HUES48 (cell line): ENCODE data around the gene PIEZO2.
"Not testable (repeated sequence)": the region's sequence is repeated elsewhere in the genome, so short reads cannot be mapped to it uniquely, and the experiment has no call there.

Experiments
- H3K27ac ChIP-seq: one replicate; pipeline ENCODE4 v1.7.0; 2013; ENCODE audit warnings: low read depth, low read length, inconsistent platforms
- H3K27me3 ChIP-seq: 2 replicates; pipeline ENCODE4 v1.6.1; 2013; ENCODE audit warnings: mild to moderate bottlenecking, low read length; ENCODE audit not compliant: control insufficient read depth, insufficient read depth
- H3K36me3 ChIP-seq: 2 replicates; pipeline ENCODE4 v1.6.1; 2013; ENCODE audit warnings: low read length; ENCODE audit not compliant: control insufficient read depth, insufficient read depth
- H3K4me1 ChIP-seq: 2 replicates; pipeline ENCODE4 v1.6.1; 2013; ENCODE audit warnings: mild to moderate bottlenecking, low read length; ENCODE audit not compliant: control insufficient read depth, insufficient read depth
- H3K4me3 ChIP-seq: 2 replicates; pipeline ENCODE4 v1.5.1; 2013; ENCODE audit warnings: mild to moderate bottlenecking, low read depth, low read length
- H3K9ac ChIP-seq: 2 replicates; pipeline ENCODE4 v1.6.1; 2013; ENCODE audit warnings: mild to moderate bottlenecking, low read depth, low read length, moderate library complexity
- H3K9me3 ChIP-seq: 2 replicates; pipeline ENCODE4 v1.6.1; 2013; ENCODE audit warnings: low read length; ENCODE audit not compliant: control insufficient read depth, insufficient read depth

The PIEZO2 gene

DNA sequence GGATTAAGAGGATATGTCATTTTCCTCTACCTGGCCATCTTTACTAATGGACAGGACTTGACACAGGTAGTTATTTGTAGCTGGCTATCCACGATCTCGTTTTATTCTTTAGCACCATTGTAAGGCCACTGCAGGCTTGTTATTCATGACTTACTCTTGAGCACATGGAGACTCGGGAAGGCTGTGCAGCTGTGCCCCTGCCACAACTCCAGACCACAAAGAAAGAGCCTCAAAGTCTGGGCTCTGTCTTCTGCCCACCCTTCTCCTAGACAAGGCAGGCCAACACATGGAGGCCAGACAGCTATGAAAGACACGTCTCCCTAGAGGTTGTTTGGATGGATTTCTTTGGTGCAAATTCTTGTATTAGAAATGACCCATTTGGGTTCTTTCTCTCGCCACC lies 489.8 kb downstream of the PIEZO2 start:
- Histone ChIP-seq H3K36me3 (no peaks in the 10 kb centered on the region), H3K27me3 (no peaks in the 10 kb centered on the region), H3K9ac (no peak overlapping the region), H3K9me3 (no peaks in the 10 kb centered on the region), H3K4me3 (no peak overlapping the region), H3K27ac (no peak overlapping the region), H3K4me1 (peaks cover 6% of the 10 kb centered on the region; the same call in 1 of the 2 replicates)

GRCh38 chr18:10659000-10659399 lies 490.4 kb downstream of the PIEZO2 start:
- Histone ChIP-seq H3K27ac (no peak overlapping the region), H3K27me3 (no peaks in the 10 kb centered on the region), H3K4me3 (no peak overlapping the region), H3K9me3 (no peaks in the 10 kb centered on the region), H3K4me1 (peaks cover 6% of the 10 kb centered on the region; the same call in 1 of the 2 replicates), H3K36me3 (no peaks in the 10 kb centered on the region), H3K9ac (no peak overlapping the region)

GRCh38 chr18:10644003-10644402 lies 505.4 kb downstream of the PIEZO2 start:
- not testable (repeated sequence) for H3K4me3 ChIP-seq, H3K27me3 ChIP-seq, H3K27ac ChIP-seq, H3K9me3 ChIP-seq, H3K4me1 ChIP-seq, H3K9ac ChIP-seq, H3K36me3 ChIP-seq

GRCh38 chr18:10642915-10643524 lies 506.3 kb downstream of the PIEZO2 start:
- H3K4me3 ChIP-seq, H3K27me3 ChIP-seq, H3K9me3 ChIP-seq, H3K4me1 ChIP-seq, H3K9ac ChIP-seq, H3K27ac ChIP-seq, H3K36me3 ChIP-seq: not testable (repeated sequence)

- H3K4me3 ChIP-seq, H3K36me3 ChIP-seq, H3K9ac ChIP-seq, H3K27me3 ChIP-seq, H3K4me1 ChIP-seq, H3K27ac ChIP-seq, H3K9me3 ChIP-seq: not testable (repeated sequence)
Observed at GRCh38 chr18:10638539-10638885, 510.9 kb downstream of the PIEZO2 start.

DNA sequence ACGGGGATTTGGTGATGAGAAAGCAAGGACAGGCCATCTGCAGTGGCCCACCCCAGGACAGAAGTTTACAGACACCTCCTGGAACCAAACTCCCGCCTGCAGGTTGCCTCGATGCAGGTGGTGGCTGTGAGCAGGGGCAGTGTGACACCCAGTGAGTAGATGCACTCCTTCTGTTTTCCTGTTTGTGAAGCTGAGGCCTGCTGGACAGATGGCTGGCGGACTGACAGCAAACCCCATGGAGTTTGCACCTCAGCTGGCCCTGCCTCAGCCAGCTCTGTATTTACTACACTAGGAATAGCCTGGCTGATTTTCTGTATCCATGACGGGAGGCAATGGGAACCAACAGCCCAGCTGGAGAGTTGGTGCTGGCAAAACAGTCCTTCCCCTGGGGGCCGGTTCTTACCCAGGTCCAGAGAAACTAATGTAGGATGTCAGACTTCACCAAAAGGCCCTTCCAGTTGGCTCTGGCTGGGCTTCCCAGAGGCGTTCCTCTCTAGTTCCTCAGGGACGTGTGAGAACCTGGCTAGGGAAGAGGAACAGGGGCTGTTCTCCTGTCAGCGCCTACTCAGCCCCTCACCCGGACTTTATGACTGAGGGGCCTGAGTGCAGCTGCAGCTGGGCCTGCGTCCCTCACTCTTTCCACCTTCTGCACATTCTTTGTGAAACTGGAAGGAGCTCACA lies 511.4 kb downstream of the PIEZO2 start:
- not testable (repeated sequence) for H3K27ac ChIP-seq, H3K9me3 ChIP-seq, H3K4me3 ChIP-seq, H3K27me3 ChIP-seq, H3K36me3 ChIP-seq, H3K9ac ChIP-seq, H3K4me1 ChIP-seq

DNA sequence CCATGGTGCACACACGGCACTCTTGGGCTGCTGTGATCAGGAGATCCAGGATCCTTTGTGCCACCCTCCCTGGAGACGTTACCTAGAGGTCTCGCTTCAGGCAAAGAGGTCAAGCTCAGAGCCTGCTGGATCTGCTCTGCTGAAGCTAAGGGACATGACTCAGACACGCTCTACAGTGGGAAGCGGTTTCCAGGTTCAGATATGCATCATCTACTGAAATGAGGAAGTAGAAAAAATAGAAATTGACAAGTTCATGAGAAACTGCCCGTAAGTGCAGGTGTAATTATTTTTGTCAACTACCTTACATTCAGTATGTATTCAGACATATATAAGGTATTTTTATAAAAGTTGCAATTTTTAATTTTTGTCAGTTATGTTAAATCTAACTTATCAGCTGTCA lies 520.3 kb downstream of the PIEZO2 start:
- not testable (repeated sequence) for H3K36me3 ChIP-seq, H3K4me3 ChIP-seq, H3K27ac ChIP-seq, H3K9ac ChIP-seq, H3K27me3 ChIP-seq, H3K4me1 ChIP-seq, H3K9me3 ChIP-seq

- H3K4me3 ChIP-seq, H3K9me3 ChIP-seq, H3K4me1 ChIP-seq, H3K27me3 ChIP-seq, H3K9ac ChIP-seq, H3K36me3 ChIP-seq, H3K27ac ChIP-seq: not testable (repeated sequence)
Observed at GRCh38 chr18:10626606-10627213, 522.7 kb downstream of the PIEZO2 start.

- not testable (repeated sequence) for H3K4me3 ChIP-seq
Observed at GRCh38 chr18:10623606-10624005, 525.8 kb downstream of the PIEZO2 start.

GRCh38 chr18:10622982-10623381 lies 526.4 kb downstream of the PIEZO2 start:
- H3K36me3 ChIP-seq, H3K4me1 ChIP-seq, H3K9ac ChIP-seq, H3K27ac ChIP-seq, H3K9me3 ChIP-seq, H3K27me3 ChIP-seq, H3K4me3 ChIP-seq: not testable (repeated sequence)

More at GRCh38 chr18:10623606-10624005, 525.8 kb downstream of the PIEZO2 start:
- not testable (repeated sequence) for H3K9ac ChIP-seq, H3K27ac ChIP-seq, H3K27me3 ChIP-seq, H3K36me3 ChIP-seq, H3K4me1 ChIP-seq, H3K9me3 ChIP-seq

DNA sequence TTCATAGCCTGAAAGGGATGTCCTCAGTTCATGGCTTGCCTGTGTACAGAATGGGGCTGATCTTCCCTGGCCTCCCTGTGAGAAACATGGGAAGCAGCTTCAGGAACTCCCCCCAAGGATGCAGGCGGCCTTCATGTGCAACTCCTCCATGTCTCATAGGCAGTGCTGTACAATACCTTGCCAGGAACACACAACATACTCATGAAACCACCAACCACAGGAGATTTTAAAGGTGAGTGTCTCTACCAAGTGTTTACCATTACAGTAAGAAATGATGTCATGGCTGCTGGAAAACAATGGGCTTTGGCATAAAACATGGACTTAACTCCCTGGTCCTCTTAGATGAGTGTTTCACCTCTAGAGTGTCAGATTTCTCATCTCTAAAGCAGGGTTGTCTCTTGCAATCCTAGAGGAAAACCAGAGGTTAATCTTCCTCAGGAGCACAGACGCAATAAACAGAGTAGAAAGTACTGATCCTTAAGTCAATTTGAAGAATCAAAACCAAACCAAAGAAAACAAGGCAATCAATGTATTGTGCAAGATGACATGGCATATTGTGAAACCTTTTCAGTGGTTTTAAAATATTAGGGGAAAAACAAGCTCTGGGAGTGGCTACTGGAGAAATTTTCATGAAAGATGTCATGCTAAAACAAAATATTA lies 528.6 kb downstream of the PIEZO2 start:
- not testable (repeated sequence) for H3K27me3 ChIP-seq, H3K27ac ChIP-seq, H3K4me1 ChIP-seq, H3K9ac ChIP-seq, H3K4me3 ChIP-seq, H3K36me3 ChIP-seq, H3K9me3 ChIP-seq
